Parietal lobe (tissue), 1 donor: ENCODE results near the gene SLC29A3. TPM values are rescaled to one million over a fixed set of nuclear protein-coding genes. Genes with fewer than 3 reads are reported as not detected.

ENCODE experiments used
- total RNA-seq: library from RNA; depleted of rRNA; stranded (reverse); fragments of >200 nt; gene quantifications from one replicate; pipeline ENCODE4 v1.2.3, GENCODE V29; 2014

Gene SLC29A3
- total RNA-seq: 2.8 TPM

DNA sequence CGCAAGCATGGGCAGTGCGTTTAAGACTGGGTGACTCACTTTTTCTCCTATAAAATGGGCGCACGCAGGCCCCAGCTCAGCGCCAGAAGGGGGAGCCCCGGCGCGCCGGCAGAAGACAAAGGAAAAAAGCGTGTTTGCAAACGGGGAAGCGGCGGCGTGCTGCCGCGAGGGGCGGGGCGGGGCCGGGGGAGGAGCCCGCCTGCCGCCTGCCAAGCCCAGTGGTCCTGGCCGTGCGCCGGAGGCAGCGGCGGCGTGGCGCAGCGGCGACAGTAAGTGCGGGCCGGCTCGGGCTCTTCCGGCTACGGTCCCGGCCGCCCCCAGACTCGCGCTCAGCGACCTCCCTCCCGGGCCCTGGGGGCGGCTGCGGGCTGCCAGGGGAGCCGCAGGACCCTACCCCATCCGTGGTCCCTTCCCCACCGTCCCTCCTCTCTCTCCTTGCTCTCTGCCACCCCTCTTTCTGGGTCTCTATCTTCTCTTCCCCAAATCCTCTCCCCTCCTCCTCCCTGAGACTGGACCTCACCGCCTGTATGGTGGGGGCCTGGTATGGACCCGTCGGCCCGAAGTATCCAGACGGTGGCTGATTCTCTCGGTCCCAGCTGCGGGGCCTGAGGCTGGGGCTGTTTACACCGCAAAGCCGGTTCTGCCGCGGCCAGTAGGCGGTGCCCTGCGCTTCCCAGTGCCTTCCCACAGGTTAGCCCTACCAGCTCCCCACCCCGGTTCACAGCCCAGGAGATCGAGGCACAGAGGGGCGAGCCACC, at the start of gene SLC29A3:
Gene SLC29A3, plus strand, starts transcription at position 218 of the 758 bp plus-strand sequence. Its CDS starts 51 bp downstream, at position 269.

GRCh38 chr10:71396711-71397295, 77.7 kb downstream of the SLC29A3 start, which contains the start of gene CDH23:
TSS of gene CDH23 (plus strand) at chr10:71396920. CDS start at chr10:71439832, 42,912 bp downstream.

Other genes starting within 250 kb of the SLC29A3 start
- 5.3 TPM for gene UNC5B, start 106.7 kb upstream of the SLC29A3 start, total RNA-seq
- 7.2 TPM for gene CDH23, start 77.7 kb downstream of the SLC29A3 start, total RNA-seq